Measurements from ENCODE around the gene SP140L.

GRCh38 chr2:230394301-230394700, 67.3 kb downstream of the SP140L start:
- no peak for TF ChIP-seq EZH2 (IDR thresholded peaks at IDR 0.05; ENCODE audit: borderline replicate concordance, low read length)
- TF ChIP-seq, protein P1, sequence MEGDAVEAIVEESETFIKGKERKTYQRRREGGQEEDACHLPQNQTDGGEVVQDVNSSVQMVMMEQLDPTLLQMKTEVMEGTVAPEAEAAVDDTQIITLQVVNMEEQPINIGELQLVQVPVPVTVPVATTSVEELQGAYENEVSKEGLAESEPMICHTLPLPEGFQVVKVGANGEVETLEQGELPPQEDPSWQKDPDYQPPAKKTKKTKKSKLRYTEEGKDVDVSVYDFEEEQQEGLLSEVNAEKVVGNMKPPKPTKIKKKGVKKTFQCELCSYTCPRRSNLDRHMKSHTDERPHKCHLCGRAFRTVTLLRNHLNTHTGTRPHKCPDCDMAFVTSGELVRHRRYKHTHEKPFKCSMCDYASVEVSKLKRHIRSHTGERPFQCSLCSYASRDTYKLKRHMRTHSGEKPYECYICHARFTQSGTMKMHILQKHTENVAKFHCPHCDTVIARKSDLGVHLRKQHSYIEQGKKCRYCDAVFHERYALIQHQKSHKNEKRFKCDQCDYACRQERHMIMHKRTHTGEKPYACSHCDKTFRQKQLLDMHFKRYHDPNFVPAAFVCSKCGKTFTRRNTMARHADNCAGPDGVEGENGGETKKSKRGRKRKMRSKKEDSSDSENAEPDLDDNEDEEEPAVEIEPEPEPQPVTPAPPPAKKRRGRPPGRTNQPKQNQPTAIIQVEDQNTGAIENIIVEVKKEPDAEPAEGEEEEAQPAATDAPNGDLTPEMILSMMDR (IDR thresholded peaks at IDR 0.05; ENCODE audit: low read length), result no peak
